ENCODE data around the gene MLLT10.

MLLT10 gene

DNA sequence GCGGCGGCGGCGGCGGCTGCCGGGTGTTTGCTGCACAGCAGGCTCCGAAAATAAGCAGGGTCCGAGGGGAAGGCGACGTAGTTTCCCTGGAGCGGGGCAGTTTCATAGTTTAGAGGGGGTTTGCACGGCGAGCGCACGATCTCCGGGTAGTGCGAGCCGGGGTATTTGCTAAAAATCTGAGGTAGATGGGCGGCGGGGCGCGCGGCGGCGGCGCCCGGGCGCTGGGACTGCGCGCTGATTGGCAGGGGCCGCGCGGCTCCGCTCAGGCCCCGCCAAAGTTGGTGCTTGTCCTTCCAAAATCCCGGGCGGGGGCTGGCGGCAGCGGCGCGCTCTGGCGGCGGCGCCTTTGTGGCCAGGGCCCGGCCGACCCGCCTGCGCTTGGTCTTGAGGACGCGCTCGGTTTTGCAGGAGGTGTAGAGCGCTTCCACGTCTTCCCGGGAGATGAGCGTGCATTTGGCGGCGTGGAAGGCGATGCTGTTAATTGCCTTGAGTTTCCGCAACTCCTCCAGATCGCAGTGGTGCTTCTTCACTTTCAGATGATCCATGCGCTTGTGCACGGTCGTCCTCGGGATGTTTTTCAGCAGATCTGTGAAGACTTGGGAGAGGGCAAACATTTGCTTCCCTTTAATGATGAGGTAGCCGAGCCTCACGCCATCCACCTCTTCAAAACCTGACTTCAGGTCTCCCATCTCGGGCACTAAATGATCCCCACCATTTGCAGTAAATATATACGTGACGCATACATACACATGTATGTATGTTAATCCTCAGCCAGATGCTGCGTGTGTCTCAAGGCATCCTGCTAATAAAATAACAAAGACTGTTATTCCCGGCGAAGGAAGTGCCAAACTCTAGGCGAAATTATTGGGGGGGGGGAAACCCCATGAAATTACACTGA is 16.6 kb upstream of the MLLT10 start:
- TF ChIP-seq TAF1 (IDR thresholded peaks at IDR 0.05; ENCODE audit: borderline replicate concordance, insufficient read depth, low read length) (no peak), SIN3A (IDR thresholded peaks at IDR 0.05; ENCODE audit: borderline replicate concordance, insufficient read depth, low read length) (peak; percentile 44; the same call in 1 of the 2 replicates)

GRCh38 chr10:21518149-21518640 is 15.8 kb upstream of the MLLT10 start:
- TF ChIP-seq TAF1 (IDR thresholded peaks at IDR 0.05; ENCODE audit: borderline replicate concordance, insufficient read depth, low read length) (peak; percentile 91), POLR2AphosphoS5 (IDR thresholded peaks at IDR 0.05; ENCODE audit: low read depth, low read length) (peak; percentile 93), FOXP2 (optimal IDR thresholded peaks at IDR 0.05; ENCODE audit: borderline replicate concordance, extremely low read depth, extremely low read length, insufficient read depth) (no peak)
- TF ChIP-seq, protein P1, sequence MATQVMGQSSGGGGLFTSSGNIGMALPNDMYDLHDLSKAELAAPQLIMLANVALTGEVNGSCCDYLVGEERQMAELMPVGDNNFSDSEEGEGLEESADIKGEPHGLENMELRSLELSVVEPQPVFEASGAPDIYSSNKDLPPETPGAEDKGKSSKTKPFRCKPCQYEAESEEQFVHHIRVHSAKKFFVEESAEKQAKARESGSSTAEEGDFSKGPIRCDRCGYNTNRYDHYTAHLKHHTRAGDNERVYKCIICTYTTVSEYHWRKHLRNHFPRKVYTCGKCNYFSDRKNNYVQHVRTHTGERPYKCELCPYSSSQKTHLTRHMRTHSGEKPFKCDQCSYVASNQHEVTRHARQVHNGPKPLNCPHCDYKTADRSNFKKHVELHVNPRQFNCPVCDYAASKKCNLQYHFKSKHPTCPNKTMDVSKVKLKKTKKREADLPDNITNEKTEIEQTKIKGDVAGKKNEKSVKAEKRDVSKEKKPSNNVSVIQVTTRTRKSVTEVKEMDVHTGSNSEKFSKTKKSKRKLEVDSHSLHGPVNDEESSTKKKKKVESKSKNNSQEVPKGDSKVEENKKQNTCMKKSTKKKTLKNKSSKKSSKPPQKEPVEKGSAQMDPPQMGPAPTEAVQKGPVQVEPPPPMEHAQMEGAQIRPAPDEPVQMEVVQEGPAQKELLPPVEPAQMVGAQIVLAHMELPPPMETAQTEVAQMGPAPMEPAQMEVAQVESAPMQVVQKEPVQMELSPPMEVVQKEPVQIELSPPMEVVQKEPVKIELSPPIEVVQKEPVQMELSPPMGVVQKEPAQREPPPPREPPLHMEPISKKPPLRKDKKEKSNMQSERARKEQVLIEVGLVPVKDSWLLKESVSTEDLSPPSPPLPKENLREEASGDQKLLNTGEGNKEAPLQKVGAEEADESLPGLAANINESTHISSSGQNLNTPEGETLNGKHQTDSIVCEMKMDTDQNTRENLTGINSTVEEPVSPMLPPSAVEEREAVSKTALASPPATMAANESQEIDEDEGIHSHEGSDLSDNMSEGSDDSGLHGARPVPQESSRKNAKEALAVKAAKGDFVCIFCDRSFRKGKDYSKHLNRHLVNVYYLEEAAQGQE (IDR thresholded peaks at IDR 0.05; ENCODE audit: insufficient read depth in 1 of 2, low read depth in 2 of 2, low read length in 2 of 2), result 0 out of 4 replicates have a peak, but pooled peaks of 1 of the 2 experiments have one; percentile 15

GRCh38 chr10:21518641-21519396 is 15.2 kb upstream of the MLLT10 start:
- TF ChIP-seq, protein P1 (IDR thresholded peaks at IDR 0.05; ENCODE audit: insufficient read depth in 1 of 2, low read depth in 2 of 2, low read length in 2 of 2), result no peak
- TF ChIP-seq POLR2AphosphoS5 (IDR thresholded peaks at IDR 0.05; ENCODE audit: low read depth, low read length) (no peak; the same call in 1 of the 2 replicates), SIN3A (IDR thresholded peaks at IDR 0.05; ENCODE audit: borderline replicate concordance, insufficient read depth, low read length) (no peak), TAF1 (IDR thresholded peaks at IDR 0.05; ENCODE audit: borderline replicate concordance, insufficient read depth, low read length) (no peak), FOXP2 (optimal IDR thresholded peaks at IDR 0.05; ENCODE audit: borderline replicate concordance, extremely low read depth, extremely low read length, insufficient read depth) (no peak)

- TF ChIP-seq SIN3A (IDR thresholded peaks at IDR 0.05; ENCODE audit: borderline replicate concordance, insufficient read depth, low read length) (no peak), FOXP2 (optimal IDR thresholded peaks at IDR 0.05; ENCODE audit: borderline replicate concordance, extremely low read depth, extremely low read length, insufficient read depth) (no peak), TAF1 (IDR thresholded peaks at IDR 0.05; ENCODE audit: borderline replicate concordance, insufficient read depth, low read length) (no peak), POLR2AphosphoS5 (IDR thresholded peaks at IDR 0.05; ENCODE audit: low read depth, low read length) (no peak)
- TF ChIP-seq, protein P1 (IDR thresholded peaks at IDR 0.05; ENCODE audit: insufficient read depth in 1 of 2, low read depth in 2 of 2, low read length in 2 of 2), result no peak
Measured at GRCh38 chr10:21519397-21519933, 14.6 kb upstream of the MLLT10 start.

GRCh38 chr10:21519941-21520436 is 14.0 kb upstream of the MLLT10 start:
- TF ChIP-seq TAF1 (IDR thresholded peaks at IDR 0.05; ENCODE audit: borderline replicate concordance, insufficient read depth, low read length) (peak; percentile 31; the same call in 1 of the 2 replicates), POLR2AphosphoS5 (IDR thresholded peaks at IDR 0.05; ENCODE audit: low read depth, low read length) (0 out of 2 replicates have a peak, but pooled peaks have one; percentile 61), SIN3A (IDR thresholded peaks at IDR 0.05; ENCODE audit: borderline replicate concordance, insufficient read depth, low read length) (peak; percentile 53; the same call in 1 of the 2 replicates), FOXP2 (optimal IDR thresholded peaks at IDR 0.05; ENCODE audit: borderline replicate concordance, extremely low read depth, extremely low read length, insufficient read depth) (no peak)
- TF ChIP-seq, protein P1 (IDR thresholded peaks at IDR 0.05; ENCODE audit: insufficient read depth in 1 of 2, low read depth in 2 of 2, low read length in 2 of 2), result no peak
